HG02870 (cell line): ENCODE results near the gene COMMD7.

Experiments used
- ATAC-seq: cut with Tn5 transposase; IDR thresholded peaks from one replicate; pipeline ENCODE4 v1.9.1; 2021; ENCODE audit warnings: mild to moderate bottlenecking, moderate library complexity; ENCODE audit not compliant: unreplicated experiment

The COMMD7 gene

DNA sequence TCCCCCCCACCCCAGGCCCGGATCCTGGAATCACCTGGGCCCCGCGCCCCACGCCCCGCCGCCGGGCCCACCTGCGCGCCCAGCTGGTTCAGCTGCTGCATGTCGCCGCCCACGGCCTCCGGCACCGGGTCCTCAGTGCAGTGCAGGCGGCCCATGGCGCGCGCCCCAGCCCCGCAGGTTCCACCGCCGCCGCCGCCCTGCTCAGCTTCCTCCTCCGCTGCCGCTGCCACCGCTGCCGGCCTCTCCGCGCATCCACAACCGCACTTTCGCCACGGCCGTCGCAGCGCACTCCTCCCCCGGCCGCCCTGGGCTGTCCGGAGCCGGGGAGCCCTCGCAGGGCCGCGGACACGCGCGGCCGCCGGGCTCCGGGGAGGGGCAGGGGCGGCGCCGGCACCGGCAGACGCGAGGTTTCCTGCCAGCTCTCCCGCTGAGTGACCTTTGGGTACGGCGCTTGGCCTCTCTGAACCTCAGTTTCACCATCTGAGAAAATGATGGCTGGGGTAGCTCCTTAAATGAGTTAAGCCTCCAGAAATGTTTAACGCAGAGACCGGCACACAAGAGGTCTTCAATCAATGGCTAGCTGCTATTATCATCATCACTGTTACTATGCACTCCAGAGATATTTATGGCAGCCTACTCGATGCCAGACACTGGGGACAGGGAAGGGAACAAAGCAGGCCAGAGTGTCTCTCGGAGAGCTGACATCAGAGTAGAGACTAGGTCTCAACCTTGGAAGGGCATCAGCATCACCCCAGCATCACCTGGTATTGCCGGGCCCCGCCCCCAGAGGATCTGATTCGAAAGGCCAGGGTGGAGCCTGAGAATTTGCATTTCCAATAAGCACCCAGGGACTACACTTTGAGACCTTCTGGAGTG, at the start of gene COMMD7:
Gene COMMD7 (minus strand): TSS at position 231 of the 876 bp plus-strand sequence. CDS start 76 bp downstream, at position 155.
- no peak for ATAC-seq

DNA sequence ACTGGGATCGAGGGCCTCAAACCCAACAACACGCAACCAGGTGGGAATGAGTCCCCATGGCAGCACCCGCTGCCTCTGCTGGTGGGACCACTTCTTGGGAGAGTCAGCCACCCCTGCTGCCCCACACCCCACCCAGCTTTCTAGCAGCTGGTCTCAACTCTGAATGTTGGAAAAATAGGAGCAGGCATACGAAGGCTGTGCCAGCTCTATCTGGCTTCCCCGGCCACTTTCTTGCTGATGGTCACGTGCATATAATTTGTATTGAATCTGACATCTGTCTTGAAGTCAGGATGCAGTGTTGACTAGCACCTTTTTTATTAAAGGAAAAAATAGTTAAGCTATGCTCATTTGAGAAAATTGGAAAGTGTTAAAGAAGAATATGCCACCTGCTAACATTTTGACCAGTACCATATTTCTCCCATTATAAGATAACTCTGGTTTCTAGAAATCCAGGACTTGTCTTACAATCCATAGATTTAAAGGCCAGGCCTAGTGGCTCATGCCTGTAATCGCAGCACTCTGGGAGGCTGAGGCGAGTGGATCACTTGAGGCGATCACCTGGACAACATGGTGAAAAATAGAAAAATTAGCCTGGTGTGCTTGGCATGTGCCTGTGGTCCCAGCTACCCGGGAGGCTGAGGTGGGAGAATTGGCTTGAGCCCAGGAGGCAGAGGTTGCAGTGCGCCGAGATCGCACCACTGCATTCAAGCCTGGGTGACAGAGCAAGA, 49.6 kb upstream of the COMMD7 start:
- ATAC-seq, result no peak

DNA sequence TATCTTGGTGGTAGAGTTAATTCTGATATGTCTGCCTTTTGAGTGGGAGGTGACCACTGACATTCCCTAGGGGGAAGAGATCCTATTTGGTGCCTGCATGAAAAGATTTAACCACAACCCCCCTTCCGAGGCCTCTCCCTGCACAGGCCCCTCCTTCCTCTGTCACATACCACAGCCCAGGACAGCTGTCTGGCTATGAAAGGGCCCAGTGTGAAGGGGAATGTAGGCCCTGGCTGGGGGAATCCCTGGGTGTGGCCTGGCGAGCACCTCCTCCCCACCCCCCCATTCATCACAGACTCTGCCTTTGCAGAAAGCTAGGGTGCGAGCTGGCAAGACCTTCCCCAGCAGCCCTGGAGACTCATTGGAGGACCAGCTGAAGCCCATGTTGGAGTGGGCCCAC, 49.0 kb upstream of the COMMD7 start:
- ATAC-seq, result peak; percentile 71

DNA sequence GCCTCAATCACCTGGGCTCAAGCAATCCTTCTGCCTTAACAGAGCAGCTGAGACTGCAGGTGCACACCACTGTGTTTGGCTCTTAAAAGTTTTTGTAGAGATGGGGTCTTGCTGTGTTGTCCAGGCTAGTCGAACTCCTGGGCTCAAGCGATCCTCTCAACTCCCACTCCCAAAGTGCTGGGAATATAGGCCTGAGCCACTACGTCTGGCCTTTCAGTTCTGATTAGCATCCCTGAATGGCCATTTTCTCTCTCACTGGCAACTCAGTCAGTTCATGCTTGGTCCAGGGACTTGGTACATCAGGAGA, 47.4 kb upstream of the COMMD7 start:
- ATAC-seq, result no peak

DNA sequence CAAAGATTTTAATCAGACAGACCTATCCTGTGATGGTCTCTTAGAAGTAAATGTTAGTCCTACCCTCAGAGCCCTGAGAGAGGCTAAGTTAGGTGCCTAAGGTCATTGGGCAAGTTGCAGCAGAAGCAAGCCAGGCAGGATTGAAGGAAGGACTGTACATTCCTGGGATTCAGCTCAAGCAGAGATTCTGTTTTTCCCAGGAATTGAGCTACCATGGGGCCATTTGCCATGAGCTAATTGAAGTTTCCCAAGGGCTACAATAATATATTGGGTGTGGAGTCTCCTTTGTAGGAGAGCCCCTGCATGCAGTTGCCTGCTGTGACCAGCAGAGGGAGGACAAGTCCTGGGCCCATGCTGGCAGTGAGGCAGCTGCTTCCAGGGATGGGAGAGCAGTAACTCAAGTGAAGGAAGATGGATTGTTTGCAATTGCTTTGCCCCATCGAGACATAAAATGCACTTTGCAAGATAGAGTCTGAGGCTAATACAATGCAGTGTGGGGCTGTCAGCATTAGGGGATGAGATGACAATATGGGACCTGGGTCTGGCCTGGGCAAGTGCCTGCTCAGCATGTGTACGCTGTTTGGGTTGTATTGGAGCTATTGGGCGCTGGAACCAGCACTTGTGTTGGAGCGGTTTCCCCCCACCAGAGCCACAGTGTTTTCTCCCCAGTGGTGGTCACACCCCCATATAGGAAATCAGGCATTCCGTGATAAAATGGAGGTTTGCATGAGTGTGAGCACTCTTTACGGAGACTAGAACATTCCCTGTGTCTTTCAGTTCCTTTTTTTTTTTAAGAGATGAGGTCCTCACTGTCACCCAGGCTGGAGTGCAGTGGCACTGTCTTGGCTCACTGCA, 46.9 kb upstream of the COMMD7 start:
- ATAC-seq, result no peak

DNA sequence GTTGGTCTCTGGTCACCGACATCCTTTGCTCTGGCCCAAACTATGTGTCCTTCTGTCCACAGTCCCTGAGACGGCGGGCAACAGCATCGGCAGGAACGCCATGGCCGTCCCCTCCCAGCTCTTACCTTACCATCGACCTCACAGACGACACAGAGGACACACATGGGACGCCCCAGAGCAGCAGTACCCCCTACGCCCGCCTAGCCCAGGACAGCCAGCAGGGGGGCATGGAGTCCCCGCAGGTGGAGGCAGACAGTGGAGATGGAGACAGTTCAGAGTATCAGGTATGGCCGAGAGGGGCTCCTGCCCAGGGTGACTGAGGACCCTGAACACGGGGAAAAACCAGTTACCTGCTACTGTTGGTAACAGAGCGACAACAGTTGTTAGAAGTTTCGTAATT, 43.9 kb upstream of the COMMD7 start:
- no peak for ATAC-seq

DNA sequence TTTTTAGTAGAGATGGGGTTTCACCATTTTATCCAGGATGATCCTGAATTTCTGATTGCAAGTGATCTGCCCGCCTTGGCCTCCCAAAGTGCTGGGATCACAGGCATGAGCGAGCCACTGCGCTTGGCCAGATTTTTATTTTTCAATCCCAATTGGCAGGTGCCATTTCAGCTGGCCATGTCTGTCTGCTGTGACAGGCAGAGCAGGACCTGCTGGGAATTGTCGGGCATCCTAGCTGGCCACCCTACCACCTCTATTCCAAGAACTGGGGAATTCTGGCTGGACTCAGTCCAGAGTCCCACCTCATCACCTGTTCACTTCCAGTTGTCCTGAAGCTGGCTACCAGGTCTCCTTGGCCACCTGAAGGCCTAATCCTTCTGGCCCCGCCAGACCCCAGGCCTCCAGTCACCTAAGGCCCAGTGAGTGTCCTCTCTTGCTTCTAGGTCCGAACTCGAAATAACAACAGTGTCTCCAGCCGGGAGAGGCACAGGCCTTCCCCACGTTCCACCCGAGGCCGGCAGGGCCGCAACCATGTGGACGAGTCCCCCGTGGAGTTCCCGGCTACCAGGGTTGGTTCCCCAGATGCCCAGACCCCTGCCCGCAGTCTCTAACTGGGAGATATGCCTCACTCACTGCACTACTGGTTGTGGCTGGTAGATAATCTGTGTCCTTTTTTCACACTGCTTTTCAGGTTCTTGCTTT, 42.9 kb upstream of the COMMD7 start:
- ATAC-seq, result no peak

DNA sequence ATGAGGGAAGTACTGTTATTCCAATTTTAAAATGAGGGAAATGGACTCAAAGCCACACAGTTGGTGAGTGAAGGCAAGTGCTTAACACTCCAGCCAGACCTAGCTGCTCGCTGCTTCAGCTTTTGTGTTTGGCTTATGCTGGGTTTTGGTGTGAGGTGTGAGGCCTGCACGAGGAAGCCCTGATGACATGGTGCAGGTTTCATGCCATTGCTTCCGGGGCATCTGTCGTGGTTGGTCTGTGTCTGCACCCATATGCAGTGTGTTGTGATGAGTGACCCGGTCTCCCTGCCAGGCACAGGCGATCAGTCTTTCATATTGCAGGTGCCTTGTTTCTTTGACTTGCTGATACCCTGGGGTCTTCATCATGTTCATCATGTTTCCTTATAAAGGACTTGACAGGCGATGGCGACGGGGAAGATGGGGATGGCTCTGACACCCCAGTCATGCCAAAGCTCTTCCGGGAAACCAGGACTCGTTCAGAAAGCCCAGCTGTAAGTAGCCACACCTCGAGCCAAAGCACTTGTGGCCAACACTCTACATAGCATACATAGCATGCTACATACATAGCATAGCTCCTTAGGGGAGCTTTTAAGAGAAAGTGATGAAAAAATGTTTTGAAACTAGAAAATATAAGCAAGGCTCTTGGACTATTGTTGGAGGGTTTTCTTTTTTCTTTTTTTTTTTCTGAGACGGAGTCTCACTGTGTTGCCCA, 41.3 kb upstream of the COMMD7 start:
- no peak for ATAC-seq

DNA sequence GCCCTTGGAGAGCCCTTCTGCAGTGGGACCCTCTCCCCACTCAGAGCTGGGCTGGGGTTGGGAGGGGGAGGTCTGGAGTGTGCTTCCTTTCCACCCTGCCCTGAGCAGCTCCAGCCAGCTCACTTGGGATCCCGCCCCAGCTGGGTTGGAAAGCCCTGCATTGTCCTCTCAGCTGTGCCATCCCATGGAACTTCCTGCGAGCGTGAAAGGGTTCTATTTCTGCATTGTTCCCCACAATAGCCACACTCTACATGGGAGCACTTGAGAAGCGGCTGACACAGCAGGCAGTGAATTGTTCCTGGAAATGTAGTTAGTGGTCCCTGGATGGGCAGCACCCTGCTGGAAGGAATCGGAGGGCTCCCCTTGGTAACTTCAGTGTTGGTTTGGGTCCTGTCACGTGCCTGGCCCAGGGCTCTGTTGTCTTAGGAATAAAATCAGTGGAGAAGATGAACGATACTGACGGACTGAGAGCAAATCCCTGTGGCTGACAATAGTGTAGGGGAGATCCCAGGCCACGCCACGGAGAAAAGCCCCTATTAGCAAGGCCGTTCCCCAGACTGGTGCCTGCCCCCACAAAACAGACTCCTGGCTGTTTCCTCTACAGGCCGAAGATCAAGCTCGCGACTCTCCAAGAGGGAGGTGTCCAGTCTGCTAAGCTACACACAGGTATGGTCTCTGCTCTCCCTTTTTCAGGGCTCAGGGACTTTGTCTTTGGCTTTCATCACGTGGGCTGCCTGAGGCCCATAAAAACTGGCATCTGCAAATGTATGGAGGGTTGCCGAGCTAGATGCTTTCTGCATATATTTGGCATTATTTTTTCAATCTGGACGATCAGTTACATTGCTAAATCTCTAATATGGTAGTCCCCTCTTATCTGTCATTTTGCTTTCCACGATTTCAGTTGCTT, 37.7 kb upstream of the COMMD7 start:
- ATAC-seq, result no peak

DNA sequence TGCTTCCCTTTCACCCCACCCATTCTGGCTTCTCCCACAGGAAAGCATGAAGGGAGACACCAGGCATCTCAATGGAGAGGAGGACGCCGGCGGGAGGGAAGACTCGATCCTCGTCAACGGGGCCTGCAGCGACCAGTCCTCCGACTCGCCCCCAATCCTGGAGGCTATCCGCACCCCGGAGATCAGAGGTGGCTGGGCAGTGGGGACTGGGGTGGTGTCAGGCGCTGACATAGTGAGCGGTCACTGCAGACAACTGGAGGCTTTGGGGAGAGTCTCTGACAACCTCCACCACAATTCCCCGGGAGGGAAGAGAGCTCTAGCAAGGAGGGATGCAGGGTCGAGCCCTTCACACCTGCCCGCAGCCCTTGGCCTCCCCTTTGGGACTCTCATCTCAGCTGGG, 37.0 kb upstream of the COMMD7 start:
- ATAC-seq, result no peak

DNA sequence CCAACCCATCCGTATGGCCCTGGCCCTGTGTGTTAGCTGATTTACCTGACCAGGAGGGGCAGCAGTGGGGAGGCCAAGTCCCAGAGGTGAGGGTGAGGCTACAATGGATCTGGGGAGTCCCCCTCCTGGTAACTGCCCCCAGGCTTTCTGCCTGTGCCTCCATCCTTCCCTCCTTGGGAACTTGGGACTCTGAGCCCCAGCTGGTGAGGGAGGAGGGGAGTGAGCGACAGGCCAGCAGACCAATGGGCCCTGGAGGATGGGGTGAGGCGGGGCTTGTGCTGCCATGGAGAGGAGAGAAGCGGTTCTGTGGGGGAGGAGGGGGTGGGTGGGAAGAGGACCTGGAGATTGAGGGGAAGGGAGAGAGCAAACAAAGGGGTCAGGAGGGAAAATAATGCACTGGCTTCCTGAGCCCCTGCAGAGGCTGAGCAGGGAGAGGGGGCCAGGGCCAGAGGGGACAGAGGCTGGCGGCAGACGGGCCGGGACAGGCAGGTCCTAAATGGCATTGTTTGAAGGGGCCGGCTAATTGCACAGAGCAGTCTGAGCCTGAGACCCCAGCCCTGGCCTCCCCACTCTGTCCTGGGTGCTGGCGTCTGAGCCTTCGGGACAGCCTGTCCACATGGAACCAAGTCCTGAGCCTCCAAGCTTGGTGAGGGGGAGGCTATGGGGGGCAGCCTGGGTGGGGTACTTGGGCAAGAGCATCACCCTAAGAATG, 36.4 kb upstream of the COMMD7 start:
- no peak for ATAC-seq

DNA sequence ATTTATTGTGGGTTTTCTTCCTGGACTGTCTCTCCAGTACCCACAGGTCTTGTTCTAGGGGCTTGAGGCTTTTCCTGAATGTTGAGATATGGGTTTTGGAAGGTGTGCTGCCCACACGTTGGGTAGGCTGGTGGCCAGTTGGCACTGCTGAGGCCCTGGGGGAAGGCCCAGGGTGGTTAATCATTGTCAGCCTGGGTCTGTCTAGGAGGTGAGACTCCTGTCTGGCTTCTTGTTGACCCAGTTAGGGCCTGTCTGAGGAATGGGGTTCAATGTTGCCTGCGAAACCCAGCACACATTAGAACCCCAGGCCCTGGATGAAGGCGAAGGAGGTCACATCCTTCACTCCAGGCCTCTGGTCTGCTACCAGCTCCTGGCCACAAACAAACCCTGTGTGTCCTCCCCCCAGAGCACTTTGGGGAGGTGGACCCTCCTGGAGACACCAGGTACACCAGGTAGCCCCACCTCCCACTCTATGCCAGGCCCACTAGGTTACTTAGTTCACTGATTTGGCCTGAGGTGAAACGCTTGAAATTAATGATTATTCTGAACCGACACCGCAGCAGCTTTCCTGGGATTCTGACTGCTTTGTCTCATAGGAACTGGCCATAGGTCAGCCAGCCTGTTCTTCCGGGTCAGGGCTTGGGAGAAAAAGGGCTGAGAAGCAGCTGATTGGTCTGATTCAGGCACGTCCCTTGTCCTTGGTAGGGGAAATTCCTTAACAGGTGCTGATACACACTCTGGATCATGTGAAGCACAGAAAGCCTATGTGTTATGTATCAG, 34.1 kb upstream of the COMMD7 start:
- ATAC-seq, result no peak

DNA sequence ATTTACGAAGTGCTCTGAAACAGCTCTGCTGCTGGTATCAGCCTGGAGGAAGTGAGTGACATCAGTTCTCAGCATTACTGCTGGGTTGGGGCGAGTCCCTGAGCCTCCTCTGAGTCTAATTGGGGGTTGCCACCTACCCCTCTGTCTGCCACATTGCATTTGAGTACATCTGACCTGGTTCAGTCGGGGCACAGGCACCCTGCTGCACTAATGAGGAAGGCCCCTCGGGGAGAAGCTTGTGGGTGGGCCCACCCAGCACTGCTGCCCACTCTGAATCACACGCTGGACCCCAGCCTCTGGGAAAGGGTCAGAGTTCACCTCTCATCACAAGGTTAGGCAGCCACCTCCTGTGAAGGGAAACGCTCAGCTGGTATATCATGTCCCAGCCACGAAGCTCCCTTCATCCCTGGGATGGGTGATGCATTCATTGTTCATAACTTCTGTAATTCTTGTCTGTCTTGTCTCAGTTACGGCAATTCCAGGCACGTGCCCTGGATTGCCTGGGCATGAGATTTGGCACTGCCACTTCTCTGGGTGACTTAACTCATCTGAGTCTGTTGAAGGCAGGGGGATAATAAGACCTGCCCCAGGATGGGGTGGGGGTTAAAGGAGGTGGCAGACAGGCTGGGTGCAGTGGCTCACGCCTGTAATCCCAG, 32.2 kb upstream of the COMMD7 start:
- ATAC-seq, result no peak

DNA sequence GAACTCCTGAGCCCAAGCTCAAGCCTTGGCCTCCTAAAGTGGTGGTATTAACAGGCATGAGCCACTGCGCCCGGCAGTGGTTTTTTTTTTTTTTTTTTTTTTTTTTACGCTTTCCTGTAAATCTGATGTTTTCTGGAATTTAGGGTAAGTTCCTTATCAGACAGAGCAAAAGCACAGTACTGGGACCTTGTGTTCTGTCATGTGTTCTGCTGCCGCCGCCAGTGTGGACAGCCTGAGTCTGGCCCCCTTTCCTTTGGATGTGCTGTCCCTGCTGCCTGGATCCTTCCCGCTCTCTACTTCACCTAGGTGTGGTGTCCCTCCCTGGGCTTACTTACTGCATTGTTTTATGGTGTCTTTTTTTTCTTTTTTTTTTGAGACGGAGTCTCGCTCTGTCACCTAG, 30.6 kb upstream of the COMMD7 start:
- no peak for ATAC-seq

DNA sequence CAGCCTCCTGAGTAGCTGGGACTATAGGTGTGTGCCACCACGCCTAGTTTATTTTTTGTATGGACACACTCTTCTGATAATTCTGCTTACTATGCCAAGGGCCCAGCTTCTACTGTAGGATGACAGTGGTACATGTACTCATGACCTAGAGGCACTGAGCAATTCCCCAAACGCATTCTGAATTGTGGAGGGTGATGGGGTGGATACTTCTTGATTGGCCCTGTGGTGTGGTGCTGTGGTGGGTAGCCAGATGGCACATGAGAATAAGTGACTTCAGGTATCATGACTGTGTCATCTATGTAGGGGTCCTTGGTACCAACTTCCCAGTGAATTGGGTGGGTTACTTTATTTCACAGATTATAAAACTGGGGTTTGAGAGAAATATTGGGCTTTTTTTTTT, 30.0 kb upstream of the COMMD7 start:
- ATAC-seq, result no peak

DNA sequence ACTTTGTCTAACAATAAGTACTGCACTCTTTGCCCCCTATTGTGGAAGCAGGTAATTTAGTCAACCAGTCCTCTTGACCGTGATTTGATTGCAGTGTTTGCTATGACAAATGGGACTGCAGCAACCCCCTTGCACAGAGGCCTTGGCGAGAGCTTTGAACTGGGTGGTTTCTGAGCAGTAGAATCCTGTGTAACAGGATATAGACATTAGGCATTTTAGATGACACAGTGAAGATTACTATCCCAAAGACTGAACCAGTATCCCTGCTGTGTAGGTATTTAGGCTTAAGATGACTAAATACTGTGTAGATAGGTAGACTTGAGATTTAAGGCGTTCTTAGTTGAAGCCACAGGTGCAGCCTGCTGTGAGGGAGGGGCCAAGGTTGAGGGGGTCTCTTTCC, 28.8 kb upstream of the COMMD7 start:
- no peak for ATAC-seq

DNA sequence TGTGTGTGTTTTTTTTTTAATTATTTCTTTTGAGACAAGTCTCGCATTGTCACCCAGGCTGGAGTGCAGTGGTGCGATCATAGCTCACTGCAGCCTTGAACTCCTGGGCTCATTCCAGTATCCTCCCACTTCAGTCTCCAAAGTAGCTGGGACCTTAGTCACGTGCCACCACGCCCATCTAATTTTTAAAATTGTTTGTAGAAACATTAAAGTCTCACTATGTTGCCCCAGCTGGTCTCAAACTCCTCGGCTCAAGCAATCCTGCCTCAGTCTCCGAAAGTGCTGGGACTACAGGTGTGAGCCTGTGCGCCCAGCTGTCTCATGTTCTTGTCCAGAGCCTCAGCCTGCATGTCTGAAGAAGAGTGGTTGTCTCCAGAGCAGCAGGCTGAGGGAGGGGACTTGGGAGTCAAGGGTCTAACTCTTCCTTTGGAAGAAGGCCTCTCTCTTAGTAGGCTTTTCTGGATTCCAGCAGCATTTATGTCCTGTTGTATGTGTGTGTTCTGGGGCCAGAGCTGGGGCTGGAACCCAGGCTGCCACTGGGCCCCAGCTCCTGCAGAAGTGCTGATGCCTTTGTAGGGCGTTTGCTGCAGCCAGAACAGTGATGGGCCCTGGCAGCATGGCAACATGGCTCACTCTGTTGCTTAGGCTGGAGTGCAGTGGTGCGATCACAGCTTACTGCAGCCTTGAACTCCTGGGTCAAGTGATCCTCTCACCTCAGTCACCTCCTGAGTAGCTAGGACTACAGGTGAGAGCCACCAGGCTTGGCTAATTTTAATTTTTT, 24.3 kb upstream of the COMMD7 start:
- ATAC-seq, result no peak
